ENCODE measurements around the gene CD302. TPM values are rescaled to one million over a fixed set of nuclear protein-coding genes. Genes with fewer than 3 reads are reported as not detected.

Gene CD302
- total and polyA plus RNA-seq, 2 donors from 2014 or later: 8.7 to 33.2 TPM

- Histone ChIP-seq H3K36me3 (ENCODE audit: control insufficient read depth in 2 of 3, insufficient read depth in 3 of 3, low read length in 3 of 3) (no peaks in the 10 kb centered on the region), H3K27ac (ENCODE audit: low read depth in 2 of 2, low read length in 2 of 2) (no peak overlapping the region), H3K27me3 (ENCODE audit: control insufficient read depth, insufficient read depth, low read length) (no peaks in the 10 kb centered on the region), H3K9ac (ENCODE audit: low read length in 3 of 3) (no peak overlapping the region), H3K4me3 (ENCODE audit: low read length in 3 of 3) (no peak overlapping the region), H3K9me3 (ENCODE audit: control insufficient read depth in 2 of 3, insufficient read depth in 1 of 3, low read length in 3 of 3) (no peaks in the 10 kb centered on the region), H3K4me1 (ENCODE audit: control insufficient read depth in 2 of 3, insufficient read depth in 2 of 3, low read depth in 1 of 3, low read length in 3 of 3) (peaks cover 0 to 4% (median 0%) of the 10 kb centered on the region in 3 donors)
- FAIRE-seq: no peak
- DNase-seq: no peak
- TF ChIP-seq CTCF (IDR thresholded peaks at IDR 0.05; ENCODE audit: borderline replicate concordance, extremely low read depth, insufficient read depth): no peak
- intact Hi-C loops (cut with DNase I): no loop called here
Observed at GRCh38 chr2:159803235-159803962, 5.4 kb upstream of the CD302 start.

- FAIRE-seq: no peak
- intact Hi-C loops (cut with DNase I): no loop called here
- TF ChIP-seq CTCF (IDR thresholded peaks at IDR 0.05; ENCODE audit: borderline replicate concordance, extremely low read depth, insufficient read depth): no peak
- DNase-seq: no peak
- H3K4me3 ChIP-seq (ENCODE audit: low read length in 3 of 3): no peak overlapping the region
- H3K4me1 ChIP-seq (ENCODE audit: control insufficient read depth in 2 of 3, insufficient read depth in 2 of 3, low read depth in 1 of 3, low read length in 3 of 3): peaks cover 0 to 5% (median 0%) of the 10 kb centered on the region in 3 donors
- no peaks in the 10 kb centered on the region for H3K36me3 ChIP-seq (ENCODE audit: control insufficient read depth in 2 of 3, insufficient read depth in 3 of 3, low read length in 3 of 3)
- H3K9ac ChIP-seq (ENCODE audit: low read length in 3 of 3): no peak overlapping the region
- no peaks in the 10 kb centered on the region for H3K9me3 ChIP-seq (ENCODE audit: control insufficient read depth in 2 of 3, insufficient read depth in 1 of 3, low read length in 3 of 3)
- H3K27me3 ChIP-seq (ENCODE audit: control insufficient read depth, insufficient read depth, low read length): no peaks in the 10 kb centered on the region
- H3K27ac ChIP-seq (ENCODE audit: low read depth in 2 of 2, low read length in 2 of 2): no peak overlapping the region
Observed at GRCh38 chr2:159802673-159803072, 4.7 kb upstream of the CD302 start.

- Histone ChIP-seq H3K27me3 (ENCODE audit: control insufficient read depth, insufficient read depth, low read length) (no peaks in the 10 kb centered on the region), H3K4me1 (ENCODE audit: control insufficient read depth in 2 of 3, insufficient read depth in 2 of 3, low read depth in 1 of 3, low read length in 3 of 3) (peaks cover 0 to 6% (median 5%) of the 10 kb centered on the region in 3 donors), H3K36me3 (ENCODE audit: control insufficient read depth in 2 of 3, insufficient read depth in 3 of 3, low read length in 3 of 3) (no peaks in the 10 kb centered on the region), H3K4me3 (ENCODE audit: low read length in 3 of 3) (no peak overlapping the region), H3K27ac (ENCODE audit: low read depth in 2 of 2, low read length in 2 of 2) (no peak overlapping the region), H3K9ac (ENCODE audit: low read length in 3 of 3) (no peak overlapping the region), H3K9me3 (ENCODE audit: control insufficient read depth in 2 of 3, insufficient read depth in 1 of 3, low read length in 3 of 3) (no peaks in the 10 kb centered on the region)
- FAIRE-seq: no peak
- intact Hi-C loops (cut with DNase I): no loop called here
- no peak for TF ChIP-seq CTCF (IDR thresholded peaks at IDR 0.05; ENCODE audit: borderline replicate concordance, extremely low read depth, insufficient read depth)
- no peak for DNase-seq
Observed at GRCh38 chr2:159799833-159800232, 1.8 kb upstream of the CD302 start.
